HG03025 (cell line): ENCODE data around the gene TBX6.

Source experiments
- ATAC-seq: cut with Tn5 transposase; IDR thresholded peaks from one replicate; pipeline ENCODE4 v1.9.1; 2021; ENCODE audit warnings: mild to moderate bottlenecking, moderate library complexity; ENCODE audit not compliant: unreplicated experiment, low FRiP score

Gene TBX6

GRCh38 chr16:30114411-30114810 is 22.7 kb upstream of the TBX6 start:
- ATAC-seq: no peak

DNA sequence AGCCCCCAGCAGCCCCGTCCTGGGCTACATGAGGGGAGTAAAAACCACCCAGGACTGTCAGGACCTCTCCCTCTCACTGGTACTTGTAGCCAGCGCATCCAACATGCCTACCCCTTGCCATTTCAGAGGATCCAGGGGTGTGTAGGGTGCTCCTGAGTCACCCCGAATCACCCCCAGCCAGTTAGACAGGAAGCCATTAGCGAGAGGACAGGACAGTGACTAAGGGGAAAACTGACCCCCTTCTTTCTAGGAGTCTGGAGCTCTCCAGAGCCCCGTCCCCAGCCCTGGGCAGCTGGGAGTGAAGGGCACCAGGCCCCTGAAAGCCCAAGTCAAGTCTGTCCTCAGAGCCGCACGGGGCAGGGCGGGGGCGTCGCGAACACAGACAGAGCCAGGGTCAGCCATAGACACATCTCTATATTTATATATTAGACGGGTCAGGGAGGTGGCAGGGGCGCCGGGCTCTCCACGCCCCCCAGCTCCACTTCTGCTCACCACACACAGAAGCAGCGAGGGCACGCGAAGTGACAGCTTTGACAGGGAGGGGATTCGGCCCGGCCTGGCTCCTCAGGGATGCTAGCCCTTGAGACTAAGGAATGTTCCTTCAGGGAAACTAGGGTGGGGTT is 22.1 kb upstream of the TBX6 start:
- no peak for ATAC-seq

DNA sequence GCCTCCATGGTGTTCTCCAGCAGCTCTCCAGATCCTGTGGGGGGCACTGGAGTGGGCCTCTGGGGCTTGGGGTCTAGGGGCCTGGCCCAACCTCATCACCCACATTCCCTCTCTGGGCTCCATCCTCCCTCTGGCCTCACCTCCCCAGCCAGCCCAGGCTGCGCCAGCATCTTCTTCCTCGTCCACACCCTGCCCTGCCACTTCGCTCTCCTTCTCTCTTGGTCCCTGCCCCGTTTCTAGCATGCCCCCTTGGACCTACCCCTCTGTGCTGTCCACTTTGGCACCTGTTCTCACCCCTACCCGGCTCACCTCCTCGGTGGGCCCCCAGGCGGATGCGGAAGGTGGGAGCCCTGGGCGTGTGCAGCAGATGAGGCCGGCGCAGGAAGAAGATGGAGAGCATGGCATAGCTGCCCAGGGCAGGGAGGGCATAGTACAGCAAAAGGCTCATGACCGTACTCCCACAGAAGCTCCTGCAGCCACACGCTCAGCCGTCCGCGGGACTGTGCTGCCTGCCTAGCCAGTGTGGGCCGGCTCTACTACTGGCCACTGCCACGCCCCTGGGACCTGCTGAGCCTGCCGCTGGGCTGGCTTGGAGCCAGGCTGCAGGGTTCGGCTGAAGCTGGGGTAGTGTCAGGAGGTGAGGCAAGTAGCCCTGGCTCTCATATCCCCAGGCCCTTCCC is 21.4 kb upstream of the TBX6 start, which contains the start of gene GDPD3:
GDPD3 (minus strand) TSS at position 507 of the 680 bp plus-strand sequence; CDS start at position 448, 59 bp downstream.
- ATAC-seq: no peak

DNA sequence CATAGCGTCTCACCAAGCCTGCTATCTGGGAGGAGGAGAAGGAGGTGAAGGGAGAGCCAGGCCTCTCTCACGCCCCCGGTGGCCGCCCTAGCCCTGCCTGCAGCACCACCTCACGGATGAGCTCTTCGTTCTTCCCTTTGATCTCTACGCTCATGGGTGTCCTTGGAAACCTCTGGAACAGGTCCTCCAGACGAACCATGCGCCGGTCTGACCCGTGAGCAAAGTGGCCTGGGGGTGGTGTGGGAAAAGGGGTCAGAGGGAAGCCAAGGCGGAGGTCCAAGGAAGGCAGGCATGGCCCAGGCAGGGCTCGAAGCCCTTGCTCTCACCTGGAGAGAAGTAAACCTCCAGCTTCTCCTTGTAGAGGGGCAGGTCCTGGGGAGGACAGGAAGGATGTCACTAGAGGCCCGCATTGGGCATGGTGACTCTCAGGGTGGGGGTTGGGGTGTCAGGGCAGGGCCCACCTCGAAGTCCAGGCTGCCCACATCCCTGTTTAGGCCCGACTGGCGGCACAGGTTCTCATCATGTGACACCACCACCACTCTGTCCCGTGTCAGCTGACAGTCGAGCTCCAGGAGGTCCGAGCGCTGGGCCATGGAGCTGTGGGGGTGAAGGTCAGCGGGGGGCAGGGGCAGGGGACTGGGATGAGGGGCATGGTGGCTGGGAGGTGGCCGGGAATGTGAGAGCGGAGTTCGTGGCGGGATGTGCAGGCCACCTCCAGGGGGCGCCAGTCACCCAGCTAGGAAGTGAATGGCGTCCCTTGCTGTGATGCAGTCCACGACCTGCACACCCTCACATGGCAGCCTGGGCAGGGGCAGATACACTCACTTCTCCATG is 20.7 kb upstream of the TBX6 start:
- no peak for ATAC-seq

- ATAC-seq: no peak
Observed at GRCh38 chr16:30110661-30111060, 18.9 kb upstream of the TBX6 start.

DNA sequence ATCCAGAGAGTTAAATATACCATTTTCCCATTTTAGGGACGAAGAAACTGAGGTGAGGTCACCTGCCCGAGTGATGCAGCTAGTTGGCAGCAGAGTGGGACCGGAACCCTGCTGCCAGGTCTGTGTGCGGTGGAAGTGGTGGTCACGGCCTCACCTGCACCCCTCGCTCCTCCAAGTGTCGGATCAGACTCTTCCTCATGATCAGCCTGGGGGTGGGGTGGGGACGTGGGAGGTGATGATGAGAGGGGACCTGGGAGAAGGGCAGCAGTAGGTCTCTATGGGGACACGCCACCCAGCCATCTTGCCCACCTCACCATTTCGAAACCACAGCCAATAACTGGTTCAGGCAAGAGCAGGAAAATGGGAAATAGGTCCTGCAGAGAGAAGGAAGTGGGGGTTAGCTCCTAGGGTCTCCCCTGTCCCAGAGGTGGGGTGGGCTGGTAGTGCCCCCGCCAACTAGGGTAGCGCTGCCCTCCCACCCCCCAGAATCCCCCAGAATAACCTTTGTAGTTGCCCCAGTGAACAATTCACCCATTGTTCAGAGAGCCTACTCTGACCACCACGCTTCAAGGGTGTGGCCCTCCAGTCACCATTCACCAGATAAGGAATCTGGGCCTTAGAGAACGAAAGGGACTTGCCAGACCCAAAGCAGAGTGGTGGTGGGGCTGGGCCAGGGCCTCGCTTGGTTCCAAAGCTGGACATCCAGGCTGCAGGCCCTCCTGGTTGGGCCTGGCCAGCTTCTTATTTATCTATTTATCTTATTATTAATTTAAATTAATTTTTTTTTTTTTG is 16.5 kb upstream of the TBX6 start:
- no peak for ATAC-seq

- ATAC-seq: no peak
Observed at GRCh38 chr16:30104492-30104891, 12.8 kb upstream of the TBX6 start.

DNA sequence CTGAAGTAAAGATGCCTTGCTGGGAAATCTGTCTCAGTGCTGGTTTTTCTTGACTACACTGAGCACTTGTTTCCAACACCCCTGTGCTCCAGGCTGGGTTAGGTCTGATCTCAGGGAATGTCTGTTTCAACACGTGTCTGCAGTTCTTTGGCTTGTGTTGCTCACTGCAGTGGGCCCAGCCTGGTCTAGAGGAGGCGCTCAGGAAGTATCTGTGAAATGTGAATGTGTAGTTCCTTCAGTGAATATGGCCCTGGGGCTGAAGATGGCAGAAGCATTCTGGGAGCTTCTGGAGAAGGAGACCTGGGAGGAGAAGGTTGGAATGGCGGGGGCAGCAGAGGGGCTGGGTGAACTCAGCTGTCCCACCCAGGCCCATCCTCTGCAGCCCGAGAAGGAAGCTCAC is 12.4 kb upstream of the TBX6 start:
- ATAC-seq: no peak

- no peak for ATAC-seq
Observed at GRCh38 chr16:30096862-30097563, 5.3 kb upstream of the TBX6 start.

- no peak for ATAC-seq
Observed at GRCh38 chr16:30096105-30096861, 4.6 kb upstream of the TBX6 start, which contains the start of gene YPEL3. TSS of gene YPEL3 (minus strand) at chr16:30096213. CDS start at chr16:30095482, 731 bp downstream.

- no peak for ATAC-seq
Observed at GRCh38 chr16:30095166-30096078, 3.7 kb upstream of the TBX6 start.

DNA sequence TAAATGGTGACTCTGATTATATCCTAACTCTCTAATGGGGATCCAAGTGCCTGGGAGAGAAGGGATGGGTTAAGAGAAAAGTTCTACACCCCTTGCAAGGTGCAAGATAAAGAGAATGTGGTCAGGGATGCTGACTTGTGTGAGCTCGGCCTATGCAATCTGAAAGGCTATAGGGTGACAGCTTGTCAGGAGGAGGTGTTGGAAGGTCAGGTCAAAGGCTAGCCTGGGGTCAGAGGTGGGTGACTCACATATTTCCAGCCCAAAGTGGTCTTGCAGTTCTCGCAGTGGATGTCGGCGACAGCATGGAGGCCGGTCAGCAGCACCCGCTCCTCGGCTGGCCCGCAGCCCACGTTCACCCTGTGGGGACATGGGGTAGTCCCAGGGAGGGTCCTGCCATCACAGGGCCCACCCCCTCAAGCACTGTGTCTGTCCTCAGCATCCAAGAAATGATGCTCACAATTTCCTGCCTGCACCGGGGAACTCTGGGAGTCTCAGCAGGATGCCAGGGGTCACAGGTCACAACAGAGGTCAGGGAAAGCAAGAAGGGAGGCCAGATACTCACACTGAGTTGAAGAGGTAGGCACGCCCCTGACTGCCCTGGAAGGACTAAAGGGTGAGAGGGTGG is 2.9 kb upstream of the TBX6 start:
- ATAC-seq: no peak

DNA sequence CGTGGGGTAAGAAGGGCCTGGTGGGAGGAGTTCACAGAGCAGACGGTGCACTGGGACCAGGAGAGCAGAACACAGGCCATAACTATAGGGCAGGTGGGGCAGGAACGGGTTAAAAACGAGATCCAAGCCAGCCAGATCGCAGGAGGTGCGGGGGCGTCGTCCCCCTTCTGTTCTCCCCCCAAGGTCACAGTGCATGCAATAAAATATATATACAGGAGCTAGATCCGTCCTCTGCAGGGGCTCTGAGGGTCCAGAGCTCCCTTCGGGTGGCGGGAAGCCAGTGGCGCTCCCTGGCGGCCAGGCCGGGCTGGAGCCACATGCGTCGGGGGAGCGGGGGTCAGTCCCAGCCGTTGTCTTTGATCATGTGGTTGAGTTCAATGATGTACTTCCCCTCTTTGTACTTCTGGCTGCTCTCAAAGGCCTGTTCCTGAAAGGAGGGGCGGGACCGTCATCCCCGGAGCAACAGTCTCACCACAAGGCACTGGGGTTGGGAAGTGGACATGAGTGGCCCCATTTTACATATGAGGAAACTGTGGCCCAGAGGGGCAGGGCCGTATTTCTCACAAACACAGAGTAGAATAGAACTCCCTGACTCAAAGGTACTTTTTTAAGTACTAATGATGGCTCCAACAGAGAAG is 768 bp upstream of the TBX6 start:
- peak; percentile 29 for ATAC-seq

DNA sequence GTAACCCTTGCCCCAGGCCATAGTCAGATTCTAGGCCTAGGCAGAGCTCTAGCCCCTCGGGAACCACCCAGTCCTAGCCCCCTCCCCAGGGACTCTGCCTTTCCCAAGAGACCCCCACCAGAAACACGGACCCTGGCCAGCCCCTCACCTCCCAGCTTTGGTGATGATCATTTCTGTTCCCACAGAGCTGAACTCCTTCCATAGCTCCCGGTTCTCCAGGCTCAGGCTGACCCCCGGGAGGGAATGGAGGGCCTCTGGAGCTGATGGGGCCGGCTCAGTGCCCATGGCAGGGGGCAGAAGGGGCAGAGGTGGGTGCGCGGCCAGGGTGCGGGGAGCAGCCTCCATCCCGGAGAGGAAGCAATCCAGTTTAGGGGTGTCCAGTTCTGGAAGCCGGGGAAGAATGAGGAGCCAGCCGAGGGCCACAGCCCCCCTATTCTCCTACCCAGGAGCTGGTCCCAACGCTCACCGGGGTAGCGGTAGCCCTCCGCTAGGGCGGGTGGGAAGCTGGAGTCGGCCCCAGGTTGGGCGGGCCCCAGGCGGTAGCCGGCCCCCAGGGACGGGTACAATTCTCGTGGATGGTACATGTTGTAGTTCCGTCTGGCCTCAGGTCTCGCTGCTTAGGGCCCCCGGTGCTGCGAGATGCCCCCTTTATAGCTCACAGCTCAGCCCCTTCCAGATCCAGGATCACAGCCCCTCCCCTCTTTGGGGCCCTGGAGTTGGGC is 953 bp downstream of the TBX6 start:
- no peak for ATAC-seq

GRCh38 chr16:30088832-30089624 is 2.7 kb downstream of the TBX6 start:
- ATAC-seq: no peak
